OCI-LY7 (cell line): ENCODE results near the gene CECR2. TPM values are rescaled to one million over a fixed set of nuclear protein-coding genes. Genes with fewer than 3 reads are reported as not detected.

ENCODE experiments used
- BruUV-seq: library from RNA; stranded (reverse); fragments of 400-500 nt; replicated peaks from 2 replicates; lab custom pipeline; 2021; lab: Mats Ljungman, UMichigan
- CTCF ChIA-PET: fragments of 300-600 bp; sonication (Branson Sonifier 250); formaldehyde crosslinking; loops from one replicate; lab custom pipeline; 2022; ENCODE audit warnings: antibody characterized with exemption; ENCODE audit not compliant: unreplicated experiment; lab: Charles Lee
- POLR2A ChIA-PET: fragments of 300-600 bp; sonication (Branson Sonifier 250); formaldehyde crosslinking; loops from one replicate; lab custom pipeline; 2022; ENCODE audit warnings: antibody characterized with exemption; lab: Charles Lee
- DNase-seq: peaks from one replicate; pipeline ENCODE4 v3.0.0-alpha.2; 2015; ENCODE audit warnings: low spot score
- H2AFZ ChIP-seq: fragments of 200-600 bp; sonication (generic), shearing (Covaris generic); 2 replicates; pipeline ENCODE4 v1.6.1; 2014; ENCODE audit warnings: mild to moderate bottlenecking, antibody characterized with exemption, low read length, moderate library complexity
- H3K27ac ChIP-seq: fragments of 200-600 bp; sonication (generic); 2 replicates; pipeline ENCODE4 v1.5.1; 2014; ENCODE audit warnings: mixed run types, low read depth, mild to moderate bottlenecking, moderate library complexity, low read length, inconsistent platforms; ENCODE audit not compliant: poor library complexity, severe bottlenecking
- H3K36me3 ChIP-seq: fragments of 200-600 bp; sonication (generic); 2 replicates; pipeline ENCODE4 v1.6.1; 2014; ENCODE audit warnings: mild to moderate bottlenecking, antibody characterized with exemption, low read length, moderate library complexity, mixed read lengths; ENCODE audit not compliant: insufficient read depth
- H3K4me1 ChIP-seq: fragments of 200-600 bp; sonication (generic); 2 replicates; pipeline ENCODE4 v1.5.1; 2014; ENCODE audit warnings: mild to moderate bottlenecking, low read length; ENCODE audit not compliant: insufficient read depth, poor library complexity, severe bottlenecking
- H3K4me2 ChIP-seq: fragments of 200-600 bp; sonication (generic); 2 replicates; pipeline ENCODE4 v1.6.1; 2014; ENCODE audit warnings: mild to moderate bottlenecking, low read length
- H3K4me3 ChIP-seq: fragments of 200-600 bp; sonication (generic); 2 replicates; pipeline ENCODE4 v1.5.1; 2014; ENCODE audit warnings: mild to moderate bottlenecking, low read depth, low read length; ENCODE audit not compliant: poor library complexity, severe bottlenecking
- H3K79me2 ChIP-seq: fragments of 200-600 bp; sonication (generic); 2 replicates; pipeline ENCODE4 v1.6.1; 2016; ENCODE audit warnings: low read depth, mild to moderate bottlenecking, low read length, moderate library complexity, mixed read lengths; ENCODE audit not compliant: insufficient read depth
- H3K9me2 ChIP-seq: fragments of 200-600 bp; sonication (generic); 2 replicates; pipeline ENCODE4 v1.6.1; 2016; ENCODE audit warnings: mild to moderate bottlenecking, low read length, mixed read lengths; ENCODE audit not compliant: insufficient read depth
- H3K9me3 ChIP-seq: fragments of 200-600 bp; sonication (generic); 2 replicates; pipeline ENCODE4 v1.6.1; 2014; ENCODE audit warnings: mild to moderate bottlenecking, mixed run types, low read length, mixed read lengths
- H4K20me1 ChIP-seq: fragments of 200-600 bp; sonication (generic); 2 replicates; pipeline ENCODE4 v1.6.1; 2014; ENCODE audit warnings: mild to moderate bottlenecking, antibody characterized with exemption, low read length, moderate library complexity, mixed read lengths; ENCODE audit not compliant: insufficient read depth
- CTCF ChIP-seq: fragments of 200-600 bp; sonication (generic); conservative IDR thresholded peaks from 2 replicates; pipeline ENCODE4 v1.5.1; 2014; ENCODE audit warnings: mild to moderate bottlenecking, antibody characterized with exemption, low read length, moderate library complexity, mixed read lengths
- EZH2phosphoT487 ChIP-seq: fragments of 200-600 bp; sonication (generic); IDR thresholded peaks from 2 replicates; pipeline ENCODE4 v1.6.1; 2018; ENCODE audit warnings: low read depth, borderline replicate concordance, mild to moderate bottlenecking, mixed run types, antibody characterized with exemption, low read length, moderate library complexity, mixed read lengths
- intact Hi-C: fragments of 100-400 bp; cut with micrococcal nuclease; formaldehyde crosslinking; loops from one replicate; pipeline ENCODE4 v1.10.0; 2022; ENCODE audit not compliant: unreplicated experiment
- total RNA-seq, 2 experiments: library from RNA; depleted of rRNA in 1 of 2; stranded (reverse); fragments of >200 nt in 1 of 2; shearing (Covaris generic) in 1 of 2; gene quantifications; 2 replicates each; pipeline ENCODE4 v1.2.3, GENCODE V29; 2014 to 2022

Gene CECR2
- total RNA-seq, 2 experiments from 2014 or later: 0.09 to 0.53 TPM

GRCh38 chr22:17346578-17346977 is 22.7 kb upstream of the CECR2 start:
- CTCF ChIA-PET: interaction anchor here (0.6 kb wide), 1 partner anchor 66 kb away, joined by 4 read pairs; no protein-coding TSS in a partner anchor
- no peaks in the 10 kb centered on the region for H3K36me3 ChIP-seq
- H3K27ac ChIP-seq: no peak overlapping the region
- H2AFZ ChIP-seq: no peak overlapping the region
- POLR2A ChIA-PET: no interaction called here
- H3K4me2 ChIP-seq: no peak overlapping the region
- no peaks in the 10 kb centered on the region for H4K20me1 ChIP-seq
- no peaks in the 10 kb centered on the region for H3K9me2 ChIP-seq
- H3K9me3 ChIP-seq: no peaks in the 10 kb centered on the region
- no peak for DNase-seq
- no TSS peak for BruUV-seq
- H3K4me3 ChIP-seq: no peak overlapping the region
- intact Hi-C loops: no loop called here
- H3K79me2 ChIP-seq: no peaks in the 10 kb centered on the region
- H3K4me1 ChIP-seq: no peaks in the 10 kb centered on the region
- TF ChIP-seq CTCF: no peak
- TF ChIP-seq EZH2phosphoT487: no peak

- H4K20me1 ChIP-seq: no peaks in the 10 kb centered on the region
- POLR2A ChIA-PET: interaction anchor here (0.5 kb wide), 1 partner anchor 73 kb away, joined by 3 read pairs; no protein-coding TSS in a partner anchor
- no TSS peak for BruUV-seq
Observed at GRCh38 chr22:17347724-17348123, 21.5 kb upstream of the CECR2 start.

More at GRCh38 chr22:17347724-17348123, 21.5 kb upstream of the CECR2 start:
- CTCF ChIA-PET: no interaction called here
- Histone ChIP-seq H2AFZ (no peak overlapping the region), H3K4me1 (no peaks in the 10 kb centered on the region), H3K4me2 (no peak overlapping the region), H3K36me3 (no peaks in the 10 kb centered on the region), H3K4me3 (no peak overlapping the region), H3K9me3 (no peaks in the 10 kb centered on the region), H3K79me2 (no peaks in the 10 kb centered on the region), H3K27ac (no peak overlapping the region), H3K9me2 (no peaks in the 10 kb centered on the region)
- TF ChIP-seq EZH2phosphoT487 (no peak), CTCF (no peak)
- intact Hi-C loops: no loop called here
- DNase-seq: no peak
